HCT116 (cell line): Measurements from ENCODE around the gene MEFV. TPM values are rescaled to one million over a fixed set of nuclear protein-coding genes. Genes with fewer than 3 reads are reported as not detected.

Source experiments
- ATAC-seq: fragments of 200-7000 bp; cut with Tn5 transposase; 2 replicates; pipeline ENCODE4 v1.9.1; 2020; ENCODE audit warnings: mild to moderate bottlenecking, moderate library complexity
- BruUV-seq: library from RNA; stranded (reverse); fragments of 400-500 nt; replicated peaks from 2 replicates; lab custom pipeline; 2021; lab: Mats Ljungman, UMichigan
- CTCF ChIA-PET: fragments of 300-600 bp; sonication (Branson Sonifier 250); formaldehyde crosslinking; loops from one replicate; lab custom pipeline; 2021; ENCODE audit warnings: antibody characterized with exemption; lab: Charles Lee
- POLR2A ChIA-PET: fragments of 300-600, 350-600 bp; sonication (Branson Sonifier 250); formaldehyde crosslinking; loops from one replicate; lab custom pipeline; 2021; ENCODE audit warnings: antibody characterized with exemption; lab: Charles Lee
- RAD21 ChIA-PET, 2 experiments: fragments of 300-600 bp; sonication (Branson Sonifier 250); formaldehyde crosslinking; loops; one replicate each; lab custom pipeline; 2023; ENCODE audit warnings: low total read pairs in 2 of 2; ENCODE audit not compliant: uncharacterized antibody in 2 of 2, unreplicated experiment in 2 of 2, low non-redundant PET in 1 of 2; lab: Charles Lee
- DNase-seq: peaks from one replicate; pipeline ENCODE4 v3.0.0-alpha.2; 2010; ENCODE audit warnings: low read depth, low spot score
- H2AFZ ChIP-seq: fragments of 200-600 bp; shearing (Covaris generic), sonication (generic); 2 replicates; pipeline ENCODE4 v1.6.1; 2017; ENCODE audit warnings: low read depth, mixed run types, mixed read lengths, antibody characterized with exemption, low read length; ENCODE audit not compliant: poor library complexity, severe bottlenecking
- H3K27ac ChIP-seq: 2 replicates; pipeline ENCODE4 v1.5.1; 2012; ENCODE audit warnings: low read depth, low read length
- H3K27me3 ChIP-seq: fragments of 200-600 bp; sonication (generic); 2 replicates; pipeline ENCODE4 v1.6.1; 2016; ENCODE audit warnings: mixed run types, low read length, mixed read lengths; ENCODE audit not compliant: insufficient read depth
- H3K36me3 ChIP-seq, 2 experiments: fragments of 200-500 bp in 1 of 2; fragments of 200-600 bp in 1 of 2; sonication (Bioruptor generic) in 1 of 2; sonication (generic) in 1 of 2; 2 replicates each; pipeline versions ENCODE4 v1.5.1 to v1.6.1; 2014 to 2016; ENCODE audit warnings: low read length in 2 of 2, inconsistent platforms in 1 of 2, mixed read lengths in 1 of 2, mixed run types in 1 of 2; ENCODE audit not compliant: insufficient read depth in 2 of 2, control insufficient read depth in 1 of 2
- H3K4me1 ChIP-seq, 2 experiments: fragments of 200-600 bp in 1 of 2; sonication (generic) in 1 of 2; 2 replicates each; pipeline versions ENCODE4 v1.5.1 to v1.6.1; 2012 to 2017; ENCODE audit warnings: low read length in 2 of 2, inconsistent platforms in 1 of 2, mild to moderate bottlenecking in 1 of 2, mixed read lengths in 1 of 2, mixed run types in 1 of 2, moderate library complexity in 1 of 2; ENCODE audit not compliant: insufficient read depth in 2 of 2, control insufficient read depth in 1 of 2
- H3K4me2 ChIP-seq: fragments of 200-600 bp; sonication (generic); 2 replicates; pipeline ENCODE4 v1.6.1; 2017; ENCODE audit warnings: mixed run types, low read length, mixed read lengths
- H3K4me3 ChIP-seq, 2 experiments: fragments of 200-600 bp in 1 of 2; sonication (generic) in 1 of 2; replicated peaks in 1 of 2; 2 replicates each; pipeline ENCODE4 v1.5.1; 2011 to 2016; ENCODE audit warnings: low read length in 2 of 2, control low read depth in 1 of 2, low read depth in 1 of 2, mild to moderate bottlenecking in 1 of 2, mixed read lengths in 1 of 2, mixed run types in 1 of 2
- H3K79me2 ChIP-seq: fragments of 200-600 bp; sonication (generic); 2 replicates; pipeline ENCODE4 v1.6.1; 2017; ENCODE audit warnings: mild to moderate bottlenecking, mixed run types, low read length, moderate library complexity, mixed read lengths; ENCODE audit not compliant: insufficient read depth
- H3K9ac ChIP-seq: fragments of 200-600 bp; sonication (generic); 2 replicates; pipeline ENCODE4 v1.6.1; 2016; ENCODE audit warnings: low read length, mixed read lengths
- H3K9me2 ChIP-seq: fragments of 200-600 bp; sonication (generic), shearing (Covaris generic); 2 replicates; pipeline ENCODE4 v1.6.1; 2017; ENCODE audit warnings: mixed run types, mild to moderate bottlenecking, moderate library complexity; ENCODE audit not compliant: insufficient read depth
- H3K9me3 ChIP-seq, 2 experiments: fragments of 200-500 bp in 1 of 2; fragments of 200-600 bp in 1 of 2; sonication (Bioruptor generic) in 1 of 2; sonication (generic) in 1 of 2; 2 replicates each; pipeline ENCODE4 v1.6.1; 2014 to 2017; ENCODE audit warnings: low read length in 2 of 2, mixed read lengths in 2 of 2, inconsistent platforms in 1 of 2, low read depth in 1 of 2, mild to moderate bottlenecking in 1 of 2, mixed run types in 1 of 2, moderate library complexity in 1 of 2; ENCODE audit not compliant: control insufficient read depth in 1 of 2, insufficient read depth in 1 of 2
- H4K20me1 ChIP-seq: fragments of 200-600 bp; sonication (generic), shearing (Covaris generic); 2 replicates; pipeline ENCODE4 v1.6.1; 2017; ENCODE audit warnings: mixed run types, mild to moderate bottlenecking, moderate library complexity; ENCODE audit not compliant: insufficient read depth
- CBX3 ChIP-seq: IDR thresholded peaks from 2 replicates; pipeline ENCODE4 v1.6.1; 2012; ENCODE audit warnings: low read depth
- FOSL1 ChIP-seq: IDR thresholded peaks from 2 replicates; pipeline ENCODE4 v1.6.1; 2012; ENCODE audit warnings: low read depth
- RAD21 ChIP-seq: IDR thresholded peaks from 2 replicates; pipeline ENCODE4 v1.6.1; 2012; ENCODE audit warnings: low read depth, mild to moderate bottlenecking
- REST ChIP-seq: IDR thresholded peaks from 2 replicates; pipeline ENCODE4 v1.6.1; 2012; ENCODE audit warnings: low read depth
- intact Hi-C: fragments of 100-400 bp; cut with micrococcal nuclease; formaldehyde crosslinking; loops from 2 replicates; pipeline ENCODE4 v1.10.0; 2022
- total RNA-seq: library from RNA; stranded (reverse); gene quantifications from one replicate; pipeline ENCODE4 v1.2.1, GENCODE V29; 2021; ENCODE audit not compliant: unreplicated experiment
- TF ChIP-seq, protein P1 (sequence below): IDR thresholded peaks from 2 replicates; pipeline ENCODE4 v1.6.1; 2011; ENCODE audit warnings: mild to moderate bottlenecking, low read length, moderate library complexity; ENCODE audit not compliant: insufficient replicate concordance; ENCODE audit errors: extremely low read depth

MEFV gene
- total RNA-seq, 1 experiment from 2014 or later: 0.15 TPM

- TF ChIP-seq REST (no peak), CBX3 (0 out of 2 replicates have a peak, but pooled peaks have one; percentile 60)
- TF ChIP-seq, all 23 proteins: peak for 7
Observed at GRCh38 chr16:3305109-3306068, 49.0 kb upstream of the MEFV start, which contains the start of the genes TIGD7 and ZNF75A (continued).

GRCh38 chr16:3304370-3304769 is 47.9 kb upstream of the MEFV start:
- Histone ChIP-seq H3K4me2 (peak overlapping the region; percentile 66), H2AFZ (no peak overlapping the region), H3K9ac (no peak overlapping the region), H3K9me2 (no peaks in the 10 kb centered on the region), H3K9me3 (peaks cover 0 to 8% of the 10 kb centered on the region in 2 experiments; a peak in 1 of 4 replicates), H3K36me3 (peaks cover 0 to 6% of the 10 kb centered on the region in 2 experiments; a peak in 1 of 4 replicates), H3K4me1 (peaks cover 0 to 19% of the 10 kb centered on the region in 2 experiments; a peak in 2 of 4 replicates), H3K27ac (no peak overlapping the region), H3K79me2 (no peaks in the 10 kb centered on the region), H3K4me3 (0 out of 4 replicates have a peak overlapping the region, but pooled peaks of 1 of the 2 experiments have one; percentile 60), H3K27me3 (no peaks in the 10 kb centered on the region), H4K20me1 (no peaks in the 10 kb centered on the region)
- TF ChIP-seq, protein P1, sequence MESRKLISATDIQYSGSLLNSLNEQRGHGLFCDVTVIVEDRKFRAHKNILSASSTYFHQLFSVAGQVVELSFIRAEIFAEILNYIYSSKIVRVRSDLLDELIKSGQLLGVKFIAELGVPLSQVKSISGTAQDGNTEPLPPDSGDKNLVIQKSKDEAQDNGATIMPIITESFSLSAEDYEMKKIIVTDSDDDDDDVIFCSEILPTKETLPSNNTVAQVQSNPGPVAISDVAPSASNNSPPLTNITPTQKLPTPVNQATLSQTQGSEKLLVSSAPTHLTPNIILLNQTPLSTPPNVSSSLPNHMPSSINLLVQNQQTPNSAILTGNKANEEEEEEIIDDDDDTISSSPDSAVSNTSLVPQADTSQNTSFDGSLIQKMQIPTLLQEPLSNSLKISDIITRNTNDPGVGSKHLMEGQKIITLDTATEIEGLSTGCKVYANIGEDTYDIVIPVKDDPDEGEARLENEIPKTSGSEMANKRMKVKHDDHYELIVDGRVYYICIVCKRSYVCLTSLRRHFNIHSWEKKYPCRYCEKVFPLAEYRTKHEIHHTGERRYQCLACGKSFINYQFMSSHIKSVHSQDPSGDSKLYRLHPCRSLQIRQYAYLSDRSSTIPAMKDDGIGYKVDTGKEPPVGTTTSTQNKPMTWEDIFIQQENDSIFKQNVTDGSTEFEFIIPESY: no peak
- TF ChIP-seq FOSL1 (no peak), REST (no peak), RAD21 (no peak)
- ATAC-seq (no peak), DNase-seq (no peak)
- POLR2A ChIA-PET: no interaction called here
- CTCF ChIA-PET: no interaction called here
- intact Hi-C loops: loop anchor here (10.0 kb wide), 1 partner anchor 90 kb away; no protein-coding TSS in a partner anchor
- BruUV-seq: TSS peak; percentile 76
- RAD21 ChIA-PET: no interaction called here
